ENCODE data around the gene TEX264.

DNA sequence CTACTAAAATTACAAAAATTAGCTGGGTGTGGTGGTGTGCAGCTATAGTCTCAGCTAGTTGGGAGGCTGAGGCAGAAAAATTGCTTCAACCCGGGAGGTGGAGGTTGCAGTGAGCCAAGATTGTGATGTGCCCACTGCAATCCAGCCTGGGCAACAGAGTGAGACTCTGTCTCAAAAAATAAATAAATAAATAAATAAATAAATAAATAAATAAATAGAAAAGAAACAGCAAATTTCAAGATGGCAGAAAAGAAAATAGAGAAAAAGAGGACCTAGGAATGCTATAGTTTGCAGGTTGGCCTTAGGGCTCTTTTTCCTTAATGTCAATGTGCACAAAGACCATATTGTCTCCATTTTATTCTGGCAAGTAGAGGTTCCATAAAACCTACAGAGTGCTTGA lies 79.8 kb downstream of the TEX264 start:
- TF ChIP-seq, protein P1, sequence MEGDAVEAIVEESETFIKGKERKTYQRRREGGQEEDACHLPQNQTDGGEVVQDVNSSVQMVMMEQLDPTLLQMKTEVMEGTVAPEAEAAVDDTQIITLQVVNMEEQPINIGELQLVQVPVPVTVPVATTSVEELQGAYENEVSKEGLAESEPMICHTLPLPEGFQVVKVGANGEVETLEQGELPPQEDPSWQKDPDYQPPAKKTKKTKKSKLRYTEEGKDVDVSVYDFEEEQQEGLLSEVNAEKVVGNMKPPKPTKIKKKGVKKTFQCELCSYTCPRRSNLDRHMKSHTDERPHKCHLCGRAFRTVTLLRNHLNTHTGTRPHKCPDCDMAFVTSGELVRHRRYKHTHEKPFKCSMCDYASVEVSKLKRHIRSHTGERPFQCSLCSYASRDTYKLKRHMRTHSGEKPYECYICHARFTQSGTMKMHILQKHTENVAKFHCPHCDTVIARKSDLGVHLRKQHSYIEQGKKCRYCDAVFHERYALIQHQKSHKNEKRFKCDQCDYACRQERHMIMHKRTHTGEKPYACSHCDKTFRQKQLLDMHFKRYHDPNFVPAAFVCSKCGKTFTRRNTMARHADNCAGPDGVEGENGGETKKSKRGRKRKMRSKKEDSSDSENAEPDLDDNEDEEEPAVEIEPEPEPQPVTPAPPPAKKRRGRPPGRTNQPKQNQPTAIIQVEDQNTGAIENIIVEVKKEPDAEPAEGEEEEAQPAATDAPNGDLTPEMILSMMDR (conservative IDR thresholded peaks at IDR 0.05) = no peak
- no peak for TF ChIP-seq EZH2 (IDR thresholded peaks at IDR 0.05; ENCODE audit: low read depth)

Measured in PC-9 (cell line).